Measurements from ENCODE around the gene GLRA1. TPM values are rescaled to one million over a fixed set of nuclear protein-coding genes. Genes with fewer than 3 reads are reported as not detected.

GLRA1 gene
- total and polyA plus RNA-seq, 4 donors, result not detected

- TF ChIP-seq CTCF (IDR thresholded peaks at IDR 0.05; ENCODE audit: low read depth, low read length, missing input control) (no peak), ATF3 (IDR thresholded peaks at IDR 0.05) (no peak), HNF4G (IDR thresholded peaks at IDR 0.05) (no peak), RXRA (IDR thresholded peaks at IDR 0.05) (no peak)
Measured at GRCh38 chr5:151829370-151829769, 95.3 kb downstream of the GLRA1 start (continued).

GRCh38 chr5:151825445-151825844 is 99.2 kb downstream of the GLRA1 start:
- H3K9me3 ChIP-seq (ENCODE audit: control insufficient read depth in 4 of 4, low read length in 3 of 4), result peaks cover 0 to 3% (median 0%) of the 10 kb centered on the region in 4 donors
- no peak overlapping the region for H3K27ac ChIP-seq (ENCODE audit: low read depth in 1 of 2, low read length in 2 of 2)
- peak; percentile 41 for DNase-seq (ENCODE audit: low spot score)
- no peak for TF ChIP-seq FOXA2 (IDR thresholded peaks at IDR 0.05)
- TF ChIP-seq NR2F2 (IDR thresholded peaks at IDR 0.05), result no peak
- peak; percentile 78 for TF ChIP-seq CTCF (IDR thresholded peaks at IDR 0.05; ENCODE audit: low read depth, low read length, missing input control)
- no peak for TF ChIP-seq HNF4G (IDR thresholded peaks at IDR 0.05)
- TF ChIP-seq RAD21 (IDR thresholded peaks at IDR 0.05), result peak; percentile 89 to 93
- TF ChIP-seq SP1 (IDR thresholded peaks at IDR 0.05), result no peak
- TF ChIP-seq REST (IDR thresholded peaks at IDR 0.05), result no peak
- no peak for TF ChIP-seq JUND (IDR thresholded peaks at IDR 0.05)
- H3K9ac ChIP-seq (ENCODE audit: low read depth in 1 of 2, low read length in 2 of 2), result no peak overlapping the region
- 55% methylated on average over 1 of the region's 1 CpG for WGBS
- H3K4me3 ChIP-seq (ENCODE audit: low read depth in 1 of 3, low read length in 3 of 3), result no peak overlapping the region
- no peaks in the 10 kb centered on the region for H3K4me1 ChIP-seq (ENCODE audit: control insufficient read depth in 4 of 4, insufficient read depth in 4 of 4, low read length in 3 of 4)
- H3K36me3 ChIP-seq (ENCODE audit: control insufficient read depth in 4 of 4, insufficient read depth in 3 of 4, low read depth in 1 of 4, low read length in 3 of 4), result no peaks in the 10 kb centered on the region
- H3K27me3 ChIP-seq (ENCODE audit: control insufficient read depth in 4 of 4, insufficient read depth in 4 of 4, low read length in 3 of 4), result no peaks in the 10 kb centered on the region

- TF ChIP-seq JUND (IDR thresholded peaks at IDR 0.05) (no peak), EGR1 (IDR thresholded peaks at IDR 0.05; ENCODE audit: low read depth in 2 of 2) (no peak), HNF4A (conservative IDR thresholded peaks at IDR 0.05) (no peak), ZBTB33 (IDR thresholded peaks at IDR 0.05) (no peak), TAF1 (conservative IDR thresholded peaks at IDR 0.05) (no peak), RXRA (IDR thresholded peaks at IDR 0.05) (no peak), GABPA (IDR thresholded peaks at IDR 0.05 in 1 of 2, conservative IDR thresholded peaks at IDR 0.05 in 1 of 2) (no peak), MAX (IDR thresholded peaks at IDR 0.05) (no peak), NR2F2 (IDR thresholded peaks at IDR 0.05) (no peak)
- no peaks in the 10 kb centered on the region for H3K27me3 ChIP-seq (ENCODE audit: control insufficient read depth in 4 of 4, insufficient read depth in 4 of 4, low read length in 3 of 4)
- no peaks in the 10 kb centered on the region for H3K4me1 ChIP-seq (ENCODE audit: control insufficient read depth in 4 of 4, insufficient read depth in 4 of 4, low read length in 3 of 4)
- H3K27ac ChIP-seq (ENCODE audit: low read depth in 1 of 2, low read length in 2 of 2), result no peak overlapping the region
- no peaks in the 10 kb centered on the region for H3K36me3 ChIP-seq (ENCODE audit: control insufficient read depth in 4 of 4, insufficient read depth in 3 of 4, low read depth in 1 of 4, low read length in 3 of 4)
- H3K9me3 ChIP-seq (ENCODE audit: control insufficient read depth in 4 of 4, low read length in 3 of 4), result no peaks in the 10 kb centered on the region
- H3K9ac ChIP-seq (ENCODE audit: low read depth in 1 of 2, low read length in 2 of 2), result no peak overlapping the region
- WGBS, result 99% methylated on average over 4 of the region's 4 CpGs
- H3K4me3 ChIP-seq (ENCODE audit: low read depth in 1 of 3, low read length in 3 of 3), result no peak overlapping the region
- no peak for DNase-seq (ENCODE audit: low spot score)
Measured at GRCh38 chr5:151822141-151822540, 102.5 kb downstream of the GLRA1 start.

Data from liver (tissue), 9 donors.